HepG2 (cell line): ENCODE measurements around the gene GKN1. TPM values are rescaled to one million over a fixed set of nuclear protein-coding genes. Genes with fewer than 3 reads are reported as not detected.

Experiments used
- ASH2L ChIP-seq: fragments of 300-600, 200-600 bp; sonication (generic); IDR thresholded peaks from 2 replicates; pipeline ENCODE4 v1.7.0; 2017; ENCODE audit warnings: low read depth, mild to moderate bottlenecking, moderate library complexity, mixed read lengths, low read length; ENCODE audit not compliant: insufficient read length
- KLF6 ChIP-seq: IDR thresholded peaks from 2 replicates; pipeline ENCODE4 v1.8.0; 2016; ENCODE audit warnings: missing biosample characterization, missing genetic modification reagents
- MED1 ChIP-seq: sonication (generic); formaldehyde crosslinking; IDR thresholded peaks from 2 replicates; pipeline ENCODE4 v1.4.0; 2020; ENCODE audit warnings: missing genetic modification reagents
- REPIN1 ChIP-seq: sonication (generic); formaldehyde crosslinking; IDR thresholded peaks from 2 replicates; pipeline ENCODE4 v1.8.0; 2022; ENCODE audit warnings: missing genetic modification reagents, low read depth, mild to moderate bottlenecking, borderline replicate concordance
- STAG1 ChIP-seq: sonication (generic); formaldehyde crosslinking; IDR thresholded peaks from 2 replicates; pipeline ENCODE4 v1.4.0; 2020; ENCODE audit warnings: missing genetic modification reagents
- ZSCAN29 ChIP-seq: sonication (generic); formaldehyde crosslinking; conservative IDR thresholded peaks from 2 replicates; pipeline ENCODE4 v1.4.0; 2020; ENCODE audit warnings: mild to moderate bottlenecking, missing genetic modification reagents
- polyA plus RNA-seq, 8 experiments: library from polyadenylated mRNA; depleted of rRNA in 3 of 8; stranded (reverse) in 7 of 8; unstranded in 1 of 8; fragments of >200 nt; fragmentation: Illumina TruSeq in 4 of 8; extraction: Trizol in 4 of 8; gene quantifications; 2 replicates each; pipeline versions ENCODE4 v1.2.1 to v1.2.3, GENCODE V29; 2011 to 2016; ENCODE audit warnings: low read depth in 4 of 8, missing spikeins in 1 of 8, mixed read lengths in 1 of 8; ENCODE audit not compliant: insufficient read depth in 1 of 8
- total RNA-seq, 5 experiments: library from RNA; depleted of rRNA; stranded (reverse); fragments of >200 nt; fragmentation: Illumina TruSeq; extraction: Trizol; gene quantifications; 2 replicates each; pipeline ENCODE4 v1.2.3, GENCODE V29; 2016; ENCODE audit warnings: low read depth in 1 of 5
- TF ChIP-seq, protein P1 (sequence below): sonication (generic); formaldehyde crosslinking; IDR thresholded peaks from 2 replicates; pipeline ENCODE4 v1.8.0; 2022; ENCODE audit warnings: missing genetic modification reagents, mild to moderate bottlenecking, borderline replicate concordance
- TF ChIP-seq, protein P2 (sequence below): sonication (generic); formaldehyde crosslinking; IDR thresholded peaks from 2 replicates; pipeline ENCODE4 v1.4.0; 2020; ENCODE audit warnings: missing genetic modification reagents
- TF ChIP-seq, protein P3 (sequence below): IDR thresholded peaks from 2 replicates; pipeline ENCODE4 v1.4.0; 2020; ENCODE audit warnings: mild to moderate bottlenecking, missing genetic modification reagents
- TF ChIP-seq, protein P4 (sequence below): sonication (generic); formaldehyde crosslinking; IDR thresholded peaks from 2 replicates; pipeline ENCODE4 v1.5.0; 2020; ENCODE audit warnings: mild to moderate bottlenecking, missing genetic modification reagents
- TF ChIP-seq, protein P5 (sequence below): sonication (generic); formaldehyde crosslinking; IDR thresholded peaks from 2 replicates; pipeline ENCODE4 v1.4.0; 2020; ENCODE audit warnings: missing genetic modification reagents
- TF ChIP-seq, protein P6 (sequence below): sonication (generic); formaldehyde crosslinking; IDR thresholded peaks from 2 replicates; pipeline ENCODE4 v1.4.0; 2020; ENCODE audit warnings: missing genetic modification reagents
- TF ChIP-seq, protein P7 (sequence below): sonication (generic); formaldehyde crosslinking; IDR thresholded peaks from 2 replicates; pipeline ENCODE4 v1.5.1; 2020; ENCODE audit warnings: missing genetic modification reagents, mild to moderate bottlenecking, borderline replicate concordance

The GKN1 gene
- total and polyA plus RNA-seq, 2 of the 13 experiments (the other 11 are each of a cell fraction or from before 2014, with no cell fraction given) = not detected

DNA sequence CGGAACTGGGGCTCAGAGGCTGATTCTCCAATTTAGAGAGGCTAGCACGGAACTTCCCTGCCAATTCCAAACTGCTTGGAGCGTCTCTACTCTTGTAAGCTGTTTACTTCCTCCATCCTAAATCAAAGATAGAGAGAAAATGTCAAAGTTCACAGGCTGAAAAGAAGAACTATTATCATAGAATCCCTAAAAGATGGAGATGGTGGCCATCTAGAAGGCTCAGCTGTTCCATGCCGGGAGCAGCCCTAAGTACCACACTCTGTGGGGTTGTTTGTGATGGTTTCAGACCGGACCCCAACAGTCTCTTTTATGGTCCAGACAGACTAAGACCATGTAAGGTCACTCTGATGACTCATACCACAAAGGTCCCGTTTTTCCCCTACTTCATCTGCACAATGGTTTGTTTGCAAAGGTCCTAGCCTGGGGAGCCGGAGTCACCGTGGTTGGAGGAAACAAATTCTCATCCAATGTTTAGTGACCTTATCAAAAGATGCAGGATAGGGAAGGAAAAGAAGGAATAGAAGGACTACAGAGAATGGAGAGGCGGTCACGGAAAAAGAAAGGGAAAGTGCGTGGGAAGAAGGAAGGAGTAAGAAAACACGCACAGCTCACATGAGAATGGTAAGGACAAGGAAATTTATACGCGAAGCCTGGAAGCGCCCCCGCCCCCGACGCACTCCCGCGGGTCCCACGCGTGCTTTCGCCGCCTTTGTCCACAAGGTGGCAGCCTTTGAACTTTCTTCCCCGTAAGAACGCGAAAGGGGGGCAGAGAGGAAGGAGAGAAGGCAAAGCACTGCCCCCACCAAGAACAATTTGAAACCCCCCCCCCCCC lies 38.1 kb downstream of the GKN1 start (continued):
- TF ChIP-seq ASH2L (peak; percentile 40), ZSCAN29 (no peak), STAG1 (CRISPR knock-in tag) (peak; percentile 77), REPIN1 (CRISPR knock-in tag) (no peak), KLF6 (CRISPR knock-in tag) (no peak), MED1 (CRISPR knock-in tag) (0 out of 2 replicates have a peak, but pooled peaks have one; percentile 9)
- TF ChIP-seq, protein P1, sequence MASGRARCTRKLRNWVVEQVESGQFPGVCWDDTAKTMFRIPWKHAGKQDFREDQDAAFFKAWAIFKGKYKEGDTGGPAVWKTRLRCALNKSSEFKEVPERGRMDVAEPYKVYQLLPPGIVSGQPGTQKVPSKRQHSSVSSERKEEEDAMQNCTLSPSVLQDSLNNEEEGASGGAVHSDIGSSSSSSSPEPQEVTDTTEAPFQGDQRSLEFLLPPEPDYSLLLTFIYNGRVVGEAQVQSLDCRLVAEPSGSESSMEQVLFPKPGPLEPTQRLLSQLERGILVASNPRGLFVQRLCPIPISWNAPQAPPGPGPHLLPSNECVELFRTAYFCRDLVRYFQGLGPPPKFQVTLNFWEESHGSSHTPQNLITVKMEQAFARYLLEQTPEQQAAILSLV (CRISPR knock-in tag) = 0 out of 2 replicates have a peak, but pooled peaks have one; percentile 13
- TF ChIP-seq, protein P2, sequence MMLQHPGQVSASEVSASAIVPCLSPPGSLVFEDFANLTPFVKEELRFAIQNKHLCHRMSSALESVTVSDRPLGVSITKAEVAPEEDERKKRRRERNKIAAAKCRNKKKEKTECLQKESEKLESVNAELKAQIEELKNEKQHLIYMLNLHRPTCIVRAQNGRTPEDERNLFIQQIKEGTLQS = peak; percentile 68
- TF ChIP-seq, protein P3, sequence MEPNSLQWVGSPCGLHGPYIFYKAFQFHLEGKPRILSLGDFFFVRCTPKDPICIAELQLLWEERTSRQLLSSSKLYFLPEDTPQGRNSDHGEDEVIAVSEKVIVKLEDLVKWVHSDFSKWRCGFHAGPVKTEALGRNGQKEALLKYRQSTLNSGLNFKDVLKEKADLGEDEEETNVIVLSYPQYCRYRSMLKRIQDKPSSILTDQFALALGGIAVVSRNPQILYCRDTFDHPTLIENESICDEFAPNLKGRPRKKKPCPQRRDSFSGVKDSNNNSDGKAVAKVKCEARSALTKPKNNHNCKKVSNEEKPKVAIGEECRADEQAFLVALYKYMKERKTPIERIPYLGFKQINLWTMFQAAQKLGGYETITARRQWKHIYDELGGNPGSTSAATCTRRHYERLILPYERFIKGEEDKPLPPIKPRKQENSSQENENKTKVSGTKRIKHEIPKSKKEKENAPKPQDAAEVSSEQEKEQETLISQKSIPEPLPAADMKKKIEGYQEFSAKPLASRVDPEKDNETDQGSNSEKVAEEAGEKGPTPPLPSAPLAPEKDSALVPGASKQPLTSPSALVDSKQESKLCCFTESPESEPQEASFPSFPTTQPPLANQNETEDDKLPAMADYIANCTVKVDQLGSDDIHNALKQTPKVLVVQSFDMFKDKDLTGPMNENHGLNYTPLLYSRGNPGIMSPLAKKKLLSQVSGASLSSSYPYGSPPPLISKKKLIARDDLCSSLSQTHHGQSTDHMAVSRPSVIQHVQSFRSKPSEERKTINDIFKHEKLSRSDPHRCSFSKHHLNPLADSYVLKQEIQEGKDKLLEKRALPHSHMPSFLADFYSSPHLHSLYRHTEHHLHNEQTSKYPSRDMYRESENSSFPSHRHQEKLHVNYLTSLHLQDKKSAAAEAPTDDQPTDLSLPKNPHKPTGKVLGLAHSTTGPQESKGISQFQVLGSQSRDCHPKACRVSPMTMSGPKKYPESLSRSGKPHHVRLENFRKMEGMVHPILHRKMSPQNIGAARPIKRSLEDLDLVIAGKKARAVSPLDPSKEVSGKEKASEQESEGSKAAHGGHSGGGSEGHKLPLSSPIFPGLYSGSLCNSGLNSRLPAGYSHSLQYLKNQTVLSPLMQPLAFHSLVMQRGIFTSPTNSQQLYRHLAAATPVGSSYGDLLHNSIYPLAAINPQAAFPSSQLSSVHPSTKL (CRISPR knock-in tag) = 0 out of 2 replicates have a peak, but pooled peaks have one; percentile 11
- TF ChIP-seq, protein P4, sequence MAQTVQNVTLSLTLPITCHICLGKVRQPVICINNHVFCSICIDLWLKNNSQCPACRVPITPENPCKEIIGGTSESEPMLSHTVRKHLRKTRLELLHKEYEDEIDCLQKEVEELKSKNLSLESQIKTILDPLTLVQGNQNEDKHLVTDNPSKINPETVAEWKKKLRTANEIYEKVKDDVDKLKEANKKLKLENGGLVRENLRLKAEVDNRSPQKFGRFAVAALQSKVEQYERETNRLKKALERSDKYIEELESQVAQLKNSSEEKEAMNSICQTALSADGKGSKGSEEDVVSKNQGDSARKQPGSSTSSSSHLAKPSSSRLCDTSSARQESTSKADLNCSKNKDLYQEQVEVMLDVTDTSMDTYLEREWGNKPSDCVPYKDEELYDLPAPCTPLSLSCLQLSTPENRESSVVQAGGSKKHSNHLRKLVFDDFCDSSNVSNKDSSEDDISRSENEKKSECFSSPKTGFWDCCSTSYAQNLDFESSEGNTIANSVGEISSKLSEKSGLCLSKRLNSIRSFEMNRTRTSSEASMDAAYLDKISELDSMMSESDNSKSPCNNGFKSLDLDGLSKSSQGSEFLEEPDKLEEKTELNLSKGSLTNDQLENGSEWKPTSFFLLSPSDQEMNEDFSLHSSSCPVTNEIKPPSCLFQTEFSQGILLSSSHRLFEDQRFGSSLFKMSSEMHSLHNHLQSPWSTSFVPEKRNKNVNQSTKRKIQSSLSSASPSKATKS (CRISPR knock-in tag) = no peak
- TF ChIP-seq, protein P5, sequence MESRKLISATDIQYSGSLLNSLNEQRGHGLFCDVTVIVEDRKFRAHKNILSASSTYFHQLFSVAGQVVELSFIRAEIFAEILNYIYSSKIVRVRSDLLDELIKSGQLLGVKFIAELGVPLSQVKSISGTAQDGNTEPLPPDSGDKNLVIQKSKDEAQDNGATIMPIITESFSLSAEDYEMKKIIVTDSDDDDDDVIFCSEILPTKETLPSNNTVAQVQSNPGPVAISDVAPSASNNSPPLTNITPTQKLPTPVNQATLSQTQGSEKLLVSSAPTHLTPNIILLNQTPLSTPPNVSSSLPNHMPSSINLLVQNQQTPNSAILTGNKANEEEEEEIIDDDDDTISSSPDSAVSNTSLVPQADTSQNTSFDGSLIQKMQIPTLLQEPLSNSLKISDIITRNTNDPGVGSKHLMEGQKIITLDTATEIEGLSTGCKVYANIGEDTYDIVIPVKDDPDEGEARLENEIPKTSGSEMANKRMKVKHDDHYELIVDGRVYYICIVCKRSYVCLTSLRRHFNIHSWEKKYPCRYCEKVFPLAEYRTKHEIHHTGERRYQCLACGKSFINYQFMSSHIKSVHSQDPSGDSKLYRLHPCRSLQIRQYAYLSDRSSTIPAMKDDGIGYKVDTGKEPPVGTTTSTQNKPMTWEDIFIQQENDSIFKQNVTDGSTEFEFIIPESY = peak; percentile 57
- TF ChIP-seq, protein P6, sequence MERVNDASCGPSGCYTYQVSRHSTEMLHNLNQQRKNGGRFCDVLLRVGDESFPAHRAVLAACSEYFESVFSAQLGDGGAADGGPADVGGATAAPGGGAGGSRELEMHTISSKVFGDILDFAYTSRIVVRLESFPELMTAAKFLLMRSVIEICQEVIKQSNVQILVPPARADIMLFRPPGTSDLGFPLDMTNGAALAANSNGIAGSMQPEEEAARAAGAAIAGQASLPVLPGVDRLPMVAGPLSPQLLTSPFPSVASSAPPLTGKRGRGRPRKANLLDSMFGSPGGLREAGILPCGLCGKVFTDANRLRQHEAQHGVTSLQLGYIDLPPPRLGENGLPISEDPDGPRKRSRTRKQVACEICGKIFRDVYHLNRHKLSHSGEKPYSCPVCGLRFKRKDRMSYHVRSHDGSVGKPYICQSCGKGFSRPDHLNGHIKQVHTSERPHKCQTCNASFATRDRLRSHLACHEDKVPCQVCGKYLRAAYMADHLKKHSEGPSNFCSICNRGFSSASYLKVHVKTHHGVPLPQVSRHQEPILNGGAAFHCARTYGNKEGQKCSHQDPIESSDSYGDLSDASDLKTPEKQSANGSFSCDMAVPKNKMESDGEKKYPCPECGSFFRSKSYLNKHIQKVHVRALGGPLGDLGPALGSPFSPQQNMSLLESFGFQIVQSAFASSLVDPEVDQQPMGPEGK (CRISPR knock-in tag) = peak; percentile 94
- TF ChIP-seq, protein P7, sequence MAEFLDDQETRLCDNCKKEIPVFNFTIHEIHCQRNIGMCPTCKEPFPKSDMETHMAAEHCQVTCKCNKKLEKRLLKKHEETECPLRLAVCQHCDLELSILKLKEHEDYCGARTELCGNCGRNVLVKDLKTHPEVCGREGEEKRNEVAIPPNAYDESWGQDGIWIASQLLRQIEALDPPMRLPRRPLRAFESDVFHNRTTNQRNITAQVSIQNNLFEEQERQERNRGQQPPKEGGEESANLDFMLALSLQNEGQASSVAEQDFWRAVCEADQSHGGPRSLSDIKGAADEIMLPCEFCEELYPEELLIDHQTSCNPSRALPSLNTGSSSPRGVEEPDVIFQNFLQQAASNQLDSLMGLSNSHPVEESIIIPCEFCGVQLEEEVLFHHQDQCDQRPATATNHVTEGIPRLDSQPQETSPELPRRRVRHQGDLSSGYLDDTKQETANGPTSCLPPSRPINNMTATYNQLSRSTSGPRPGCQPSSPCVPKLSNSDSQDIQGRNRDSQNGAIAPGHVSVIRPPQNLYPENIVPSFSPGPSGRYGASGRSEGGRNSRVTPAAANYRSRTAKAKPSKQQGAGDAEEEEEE (CRISPR knock-in tag) = 0 out of 2 replicates have a peak, but pooled peaks have one; percentile 56
